CD8-positive, alpha-beta memory T cell (primary cell): ENCODE data around the gene HDAC3. TPM values are rescaled to one million over a fixed set of nuclear protein-coding genes. Genes with fewer than 3 reads are reported as not detected.

ENCODE experiments used
- CTCF ChIA-PET: fragments of 350-600 bp; sonication (Branson Sonifier 250); formaldehyde crosslinking; loops from one replicate; lab custom pipeline; 2021; ENCODE audit warnings: antibody characterized with exemption; lab: Charles Lee
- POLR2A ChIA-PET: fragments of 350-600 bp; sonication (Branson Sonifier 250); formaldehyde crosslinking; loops from one replicate; lab custom pipeline; 2021; ENCODE audit warnings: antibody characterized with exemption; lab: Charles Lee
- DNase-seq, 5 donors: peaks; one replicate each; pipeline versions ENCODE4 v3.0.0 to v3.0.0-alpha.2; 2020 to 2022; ENCODE audit warnings: mixed read lengths in 1 of 5
- H3K27ac ChIP-seq: one replicate; pipeline ENCODE4 v1.7.0; 2013; ENCODE audit warnings: low read depth, mild to moderate bottlenecking, low read length, moderate library complexity
- H3K27me3 ChIP-seq: 2 replicates; pipeline ENCODE4 v1.7.0; 2013; ENCODE audit warnings: low read length, mild to moderate bottlenecking; ENCODE audit not compliant: insufficient read depth, poor library complexity, severe bottlenecking
- H3K36me3 ChIP-seq: 2 replicates; pipeline ENCODE4 v1.7.0; 2013; ENCODE audit warnings: mild to moderate bottlenecking, low read length, moderate library complexity; ENCODE audit not compliant: insufficient read depth
- H3K4me1 ChIP-seq: 2 replicates; pipeline ENCODE4 v1.7.0; 2013; ENCODE audit warnings: mild to moderate bottlenecking, low read length, moderate library complexity; ENCODE audit not compliant: insufficient read depth
- H3K4me3 ChIP-seq: 2 replicates; pipeline ENCODE4 v1.7.0; 2013; ENCODE audit warnings: mild to moderate bottlenecking, low read length
- H3K9me3 ChIP-seq: 2 replicates; pipeline ENCODE4 v1.7.0; 2013; ENCODE audit warnings: mild to moderate bottlenecking, low read length
- H3K27ac Mint-ChIP-seq, 8 donors: one replicate each; pipeline ENCODE4 v1.8.0; 2020 to 2021; ENCODE audit warnings: mixed read lengths in 8 of 8, mild to moderate bottlenecking in 6 of 8, inconsistent platforms in 3 of 8, moderate library complexity in 3 of 8
- H3K27me3 Mint-ChIP-seq, 2 donors: one replicate each; pipeline ENCODE4 v1.8.0; 2020 to 2021; ENCODE audit warnings: mixed read lengths in 2 of 2, mild to moderate bottlenecking in 1 of 2, moderate library complexity in 1 of 2
- H3K36me3 Mint-ChIP-seq, 3 donors: one replicate each; pipeline ENCODE4 v1.8.0; 2020 to 2021; ENCODE audit warnings: mixed read lengths in 3 of 3, inconsistent platforms in 1 of 3, mild to moderate bottlenecking in 1 of 3
- H3K4me1 Mint-ChIP-seq, 3 donors: one replicate each; pipeline ENCODE4 v1.8.0; 2020 to 2021; ENCODE audit warnings: mixed read lengths in 3 of 3, inconsistent platforms in 1 of 3, mild to moderate bottlenecking in 1 of 3
- H3K4me3 Mint-ChIP-seq, 7 donors: one replicate each; pipeline ENCODE4 v1.8.0; 2020 to 2021; ENCODE audit warnings: mixed read lengths in 7 of 7, mild to moderate bottlenecking in 6 of 7, moderate library complexity in 4 of 7, inconsistent platforms in 2 of 7
- H3K9me3 Mint-ChIP-seq, 5 donors: one replicate each; pipeline ENCODE4 v1.8.0; 2020 to 2022; ENCODE audit warnings: mixed read lengths in 5 of 5, mild to moderate bottlenecking in 3 of 5, moderate library complexity in 2 of 5, inconsistent platforms in 1 of 5
- polyA plus RNA-seq: library from polyadenylated mRNA; unstranded; fragments of 300-500 nt; fragmentation: Illumina TruSeq; gene quantifications from one replicate; pipeline ENCODE4 v1.2.3, GENCODE V29; 2021
- total RNA-seq, 2 experiments: library from RNA; stranded (reverse); gene quantifications; one replicate each; pipeline ENCODE4 v1.2.3, GENCODE V29; 2021

The HDAC3 gene
- total and polyA plus RNA-seq, 3 experiments from 2014 or later: 74.8 to 92.8 (median 78.6) TPM

DNA sequence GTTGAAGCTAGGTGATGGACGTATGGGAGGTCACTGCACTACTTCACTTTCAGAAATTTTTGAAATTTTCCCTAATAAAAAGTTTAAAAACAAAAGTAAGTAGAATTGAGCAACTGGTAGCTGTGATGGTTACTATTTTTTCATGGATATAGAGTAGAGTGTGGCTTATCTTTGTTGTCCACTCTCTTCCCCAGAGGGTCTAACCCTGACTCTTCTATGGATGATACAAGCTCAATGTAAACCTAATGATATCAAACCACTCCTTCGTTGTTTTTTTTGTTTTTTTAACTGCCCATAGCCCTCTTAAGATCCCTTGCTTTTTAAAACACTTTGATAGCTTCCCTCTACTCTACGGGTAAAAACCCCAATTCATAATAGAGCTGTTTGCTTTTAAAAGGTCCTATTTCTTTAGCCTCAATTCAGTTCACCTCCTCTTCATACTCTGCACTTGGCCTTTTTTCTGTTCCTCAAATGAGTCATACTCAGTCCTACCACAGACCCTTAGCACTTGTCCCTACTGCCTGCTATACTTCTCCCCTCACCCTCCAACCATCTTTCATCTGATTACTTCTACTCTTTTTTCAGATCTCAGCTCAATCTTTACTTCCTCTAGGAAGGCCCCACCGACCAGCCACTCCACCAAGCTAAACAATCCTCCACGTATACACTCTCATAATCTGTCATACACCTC lies 2.6 kb downstream of the HDAC3 start:
- H3K4me3 ChIP-seq: no peak overlapping the region
- CTCF ChIA-PET: interaction anchor here (1.0 to 8.3 kb wide), 4 partner anchors 9 to 42 kb away, joined by 4 to 119 read pairs (median 11); partner anchors contain the start of gene DIAPH1

DNA sequence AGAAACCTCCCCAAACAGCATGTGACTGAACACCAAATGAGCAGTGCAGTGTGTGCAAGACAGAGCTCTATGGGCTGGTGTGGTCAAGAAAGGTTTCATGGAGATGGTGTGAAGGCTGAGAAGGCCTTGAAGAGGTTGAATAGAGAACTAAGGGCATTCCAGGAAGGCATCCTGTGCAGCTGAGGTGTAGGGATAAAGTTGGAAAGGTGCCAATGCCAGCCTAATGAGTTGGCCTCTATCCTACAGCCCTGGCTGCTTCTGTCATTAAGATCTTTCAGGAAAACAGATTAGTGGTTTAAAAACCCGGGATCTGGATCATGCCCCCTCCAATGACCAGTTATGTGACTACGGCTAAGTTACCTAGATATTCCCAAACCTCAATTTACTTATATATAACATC lies 4.0 kb downstream of the HDAC3 start:
- no peaks in the 10 kb centered on the region for H3K27me3 ChIP-seq
- ChIA-PET POLR2A (no interaction called here), CTCF (interaction anchor here (1.3 to 8.3 kb wide), 3 partner anchors 15 to 41 kb away, joined by 3 to 119 read pairs (median 17); partner anchors contain the start of gene DIAPH1)
- H3K4me1 ChIP-seq: peaks cover 27% of the 10 kb centered on the region
- H3K4me3 ChIP-seq: no peak overlapping the region
- peaks cover 32% of the 10 kb centered on the region for H3K36me3 ChIP-seq
- no peak overlapping the region for H3K27ac ChIP-seq
- Mint-ChIP-seq H3K9me3 (no peaks in the 10 kb centered on the region), H3K4me1 (peaks cover 30 to 52% (median 48%) of the 10 kb centered on the region in 3 donors), H3K36me3 (peaks cover 0 to 67% (median 12%) of the 10 kb centered on the region in 3 donors), H3K27me3 (peaks cover 0 to 1% of the 10 kb centered on the region in 2 donors), H3K4me3 (no peak overlapping the region), H3K27ac (peak overlapping the region in 1 of 8 donors; percentile 58)
- no peaks in the 10 kb centered on the region for H3K9me3 ChIP-seq
- no peak for DNase-seq

More for the DNA sequence above, 2.6 kb downstream of the HDAC3 start:
- peaks cover 18% of the 10 kb centered on the region for H3K36me3 ChIP-seq
- peaks cover 0 to 55% (median 8%) of the 10 kb centered on the region in 3 donors for H3K36me3 Mint-ChIP-seq
- H3K27ac Mint-ChIP-seq: peak overlapping the region in 7 of 8 donors; percentile 3 to 87 (median 40)
- H3K4me1 Mint-ChIP-seq: peaks cover 36 to 62% (median 54%) of the 10 kb centered on the region in 3 donors
- H3K27me3 ChIP-seq: no peaks in the 10 kb centered on the region
- POLR2A ChIA-PET: interaction anchor here (0.5 to 0.6 kb wide), 2 partner anchors 87 to 355 kb away, joined by 5 read pairs; no protein-coding TSS in a partner anchor
- H3K9me3 ChIP-seq: no peaks in the 10 kb centered on the region
- H3K9me3 Mint-ChIP-seq: no peaks in the 10 kb centered on the region
- no peak overlapping the region for H3K27ac ChIP-seq
- peaks cover 0 to 1% of the 10 kb centered on the region in 2 donors for H3K27me3 Mint-ChIP-seq
- peaks cover 35% of the 10 kb centered on the region for H3K4me1 ChIP-seq
- H3K4me3 Mint-ChIP-seq: peak overlapping the region in 3 of 7 donors; percentile 2 to 35 (median 25)
- DNase-seq: no peak

- peaks cover 39% of the 10 kb centered on the region for H3K36me3 ChIP-seq
- no peak overlapping the region for H3K27ac Mint-ChIP-seq
- no peaks in the 10 kb centered on the region for H3K9me3 ChIP-seq
- DNase-seq: no peak
- H3K27ac ChIP-seq: no peak overlapping the region
- H3K36me3 Mint-ChIP-seq: peaks cover 4 to 81% (median 20%) of the 10 kb centered on the region in 3 donors
- H3K4me3 Mint-ChIP-seq: no peak overlapping the region
- peaks cover 18% of the 10 kb centered on the region for H3K4me1 ChIP-seq
- peaks cover 24 to 45% (median 41%) of the 10 kb centered on the region in 3 donors for H3K4me1 Mint-ChIP-seq
- CTCF ChIA-PET: interaction anchor here (0.6 to 4.1 kb wide), 7 partner anchors 8 to 1301 kb away, joined by 3 to 22 read pairs (median 4); partner anchors contain the start of gene DIAPH1
- H3K27me3 ChIP-seq: no peaks in the 10 kb centered on the region
- no peaks in the 10 kb centered on the region for H3K9me3 Mint-ChIP-seq
- POLR2A ChIA-PET: interaction anchor here (1.0 kb wide), 1 partner anchor 11 kb away, joined by 4 read pairs; no protein-coding TSS in a partner anchor
- H3K27me3 Mint-ChIP-seq: peaks cover 0 to 1% of the 10 kb centered on the region in 2 donors
- H3K4me3 ChIP-seq: no peak overlapping the region
Observed at GRCh38 chr5:141630570-141631140, 6.0 kb downstream of the HDAC3 start.

GRCh38 chr5:141628175-141628788 lies 8.4 kb downstream of the HDAC3 start:
- no peaks in the 10 kb centered on the region for H3K9me3 Mint-ChIP-seq
- Histone ChIP-seq H3K4me3 (no peak overlapping the region), H3K36me3 (peaks cover 39% of the 10 kb centered on the region), H3K9me3 (no peaks in the 10 kb centered on the region), H3K4me1 (no peaks in the 10 kb centered on the region), H3K27me3 (no peaks in the 10 kb centered on the region), H3K27ac (no peak overlapping the region)
- ChIA-PET CTCF (interaction anchor here (1.0 to 4.1 kb wide), 2 partner anchors 9 kb away, joined by 3 to 18 read pairs; partner anchors contain the start of genes DIAPH1, HDAC3 and RELL2), POLR2A (no interaction called here)
- H3K4me3 Mint-ChIP-seq: peak overlapping the region in 1 of 7 donors; percentile 64
- H3K27ac Mint-ChIP-seq: peak overlapping the region in 4 of 8 donors; percentile 12 to 90 (median 32)
- peaks cover 7 to 26% (median 23%) of the 10 kb centered on the region in 3 donors for H3K4me1 Mint-ChIP-seq
- no peaks in the 10 kb centered on the region for H3K27me3 Mint-ChIP-seq
- H3K36me3 Mint-ChIP-seq: peaks cover 7 to 90% (median 25%) of the 10 kb centered on the region in 3 donors
- no peak for DNase-seq

DNA sequence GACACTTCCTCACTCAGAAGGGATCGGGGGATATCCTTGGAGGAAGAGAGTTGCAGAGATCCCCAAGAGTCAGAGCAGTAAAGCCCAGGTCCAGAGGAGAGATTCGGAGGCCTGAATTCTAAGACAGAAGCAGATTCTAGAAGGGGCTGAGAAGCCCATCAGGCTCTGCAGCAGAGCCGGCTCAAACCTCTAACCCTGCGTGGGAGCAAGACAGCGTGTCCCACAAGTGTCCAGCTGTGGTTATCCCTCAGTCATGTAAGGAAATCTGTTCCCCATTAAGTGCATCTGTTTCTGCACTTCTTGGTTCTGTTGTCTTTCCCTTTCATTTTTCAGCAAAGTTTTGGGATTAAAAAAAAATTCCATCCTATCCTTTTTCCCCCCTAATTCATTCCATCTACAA lies 13.0 kb downstream of the HDAC3 start:
- no peak overlapping the region for H3K4me3 Mint-ChIP-seq
- POLR2A ChIA-PET: no interaction called here

DNA sequence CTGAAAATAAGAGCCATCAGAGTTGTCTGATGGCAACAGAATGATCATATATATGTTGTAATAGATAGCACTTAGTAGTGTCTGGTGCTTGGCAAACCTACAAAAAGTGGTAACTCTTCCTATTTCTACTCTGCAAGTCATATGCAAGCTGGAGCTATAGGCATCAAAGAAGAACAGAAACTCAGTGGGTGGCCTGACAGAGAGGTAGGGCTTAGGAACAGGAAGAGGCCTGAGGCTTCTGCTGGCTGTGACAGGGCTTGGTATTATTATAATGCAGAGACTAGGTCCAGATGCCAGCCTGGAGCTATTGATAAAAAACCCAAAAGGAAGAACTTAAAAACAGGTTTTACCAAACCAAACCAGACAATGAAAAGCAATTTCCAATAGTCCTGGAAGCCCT lies 13.5 kb downstream of the HDAC3 start:
- no peaks in the 10 kb centered on the region for H3K9me3 Mint-ChIP-seq
- H3K27me3 Mint-ChIP-seq: no peaks in the 10 kb centered on the region
- Histone ChIP-seq H3K27me3 (no peaks in the 10 kb centered on the region), H3K4me3 (no peak overlapping the region), H3K4me1 (peaks cover 10% of the 10 kb centered on the region), H3K9me3 (no peaks in the 10 kb centered on the region), H3K36me3 (peaks cover 32% of the 10 kb centered on the region), H3K27ac (no peak overlapping the region)
- POLR2A ChIA-PET: no interaction called here
- H3K4me3 Mint-ChIP-seq: no peak overlapping the region
- peak overlapping the region in 6 of 8 donors; percentile 26 to 66 (median 51) for H3K27ac Mint-ChIP-seq
- peaks cover 7 to 77% (median 24%) of the 10 kb centered on the region in 3 donors for H3K36me3 Mint-ChIP-seq
- CTCF ChIA-PET: interaction anchor here (1.1 to 13.2 kb wide), 2 partner anchors 32 to 48 kb away, joined by 3 to 318 read pairs; no protein-coding TSS in a partner anchor
- DNase-seq: no peak
- peaks cover 6 to 10% (median 8%) of the 10 kb centered on the region in 3 donors for H3K4me1 Mint-ChIP-seq

More for the DNA sequence above, 13.0 kb downstream of the HDAC3 start:
- peaks cover 7 to 78% (median 26%) of the 10 kb centered on the region in 3 donors for H3K36me3 Mint-ChIP-seq
- Histone ChIP-seq H3K4me3 (no peak overlapping the region), H3K27ac (no peak overlapping the region), H3K4me1 (peaks cover 10% of the 10 kb centered on the region), H3K36me3 (peaks cover 36% of the 10 kb centered on the region), H3K9me3 (no peaks in the 10 kb centered on the region), H3K27me3 (no peaks in the 10 kb centered on the region)
- CTCF ChIA-PET: interaction anchor here (0.9 to 13.2 kb wide), 4 partner anchors 14 to 52 kb away, joined by 3 to 318 read pairs (median 6); partner anchors contain the start of genes HDAC3 and RELL2
- no peak for DNase-seq
- no peaks in the 10 kb centered on the region for H3K27me3 Mint-ChIP-seq
- H3K4me1 Mint-ChIP-seq: peaks cover 6 to 10% (median 8%) of the 10 kb centered on the region in 3 donors
- H3K27ac Mint-ChIP-seq: peak overlapping the region in 2 of 8 donors; percentile 33 to 59
- H3K9me3 Mint-ChIP-seq: no peaks in the 10 kb centered on the region

- H3K4me3 Mint-ChIP-seq: peak within 1 kb of the TSS; percentile 95 to 100 (median 97)
- no peaks in the 10 kb centered on the region for H3K27me3 Mint-ChIP-seq
- H3K27me3 ChIP-seq: no peaks in the 10 kb centered on the region
- H3K9me3 Mint-ChIP-seq: no peaks in the 10 kb centered on the region
- H3K36me3 Mint-ChIP-seq: peaks cover 0 to 57% (median 11%) of the 10 kb centered on the region in 3 donors
- DNase-seq: peak; percentile 96 to 99 (median 97)
- H3K27ac Mint-ChIP-seq: peak within 1 kb of the TSS; percentile 91 to 99 (median 94)
- ChIA-PET CTCF (interaction anchor here (0.7 to 13.2 kb wide), 21 partner anchors 10 to 351 kb away, joined by 3 to 318 read pairs (median 6); partner anchors contain the start of genes FCHSD1, HDAC3, RELL2 and TAF7), POLR2A (interaction anchor here (0.6 to 4.6 kb wide), 11 partner anchors 12 to 298 kb away, joined by 3 to 70 read pairs (median 5); partner anchors contain the start of genes FCHSD1, HDAC3, RELL2 and TAF7)
- no peaks in the 10 kb centered on the region for H3K9me3 ChIP-seq
- H3K4me3 ChIP-seq: peak within 1 kb of the TSS; percentile 98
- H3K27ac ChIP-seq: peak within 1 kb of the TSS; percentile 82
- H3K4me1 ChIP-seq: peaks cover 38% of the 10 kb centered on the region
- H3K36me3 ChIP-seq: peaks cover 19% of the 10 kb centered on the region
- peaks cover 37 to 46% (median 41%) of the 10 kb centered on the region in 3 donors for H3K4me1 Mint-ChIP-seq
Observed at GRCh38 chr5:141618804-141619554, 17.7 kb downstream of the HDAC3 start, which contains the start of gene DIAPH1. Gene DIAPH1, minus strand, starts transcription at chr5:141619000. Its CDS starts 86 bp downstream, at chr5:141618914.
